Skeletal muscle tissue (tissue), 4 donors: ENCODE measurements around the gene EPB41L3. TPM values are rescaled to one million over a fixed set of nuclear protein-coding genes. Genes with fewer than 3 reads are reported as not detected.
"Not testable (repeated sequence)": the region's sequence is repeated elsewhere in the genome, so short reads cannot be mapped to it uniquely, and the experiment has no call there.

Experiments
- H3K27ac ChIP-seq: one replicate; pipeline ENCODE4 v1.7.0; 2013; ENCODE audit warnings: mild to moderate bottlenecking, low read depth, low read length, inconsistent platforms
- H3K27me3 ChIP-seq, 3 donors: one replicate each; pipeline ENCODE4 v1.7.0; 2013; ENCODE audit warnings: low read length in 3 of 3; ENCODE audit not compliant: control insufficient read depth in 3 of 3, insufficient read depth in 3 of 3
- H3K36me3 ChIP-seq, 3 donors: one replicate each; pipeline ENCODE4 v1.7.0; 2013; ENCODE audit warnings: low read length in 3 of 3; ENCODE audit not compliant: control insufficient read depth in 3 of 3, insufficient read depth in 3 of 3
- H3K4me1 ChIP-seq, 3 donors: one replicate each; pipeline ENCODE4 v1.7.0; 2013; ENCODE audit warnings: low read length in 3 of 3, mild to moderate bottlenecking in 3 of 3; ENCODE audit not compliant: control insufficient read depth in 3 of 3, insufficient read depth in 3 of 3
- H3K4me3 ChIP-seq, 3 donors: one replicate each; pipeline ENCODE4 v1.7.0; 2013; ENCODE audit warnings: low read length in 3 of 3
- H3K9ac ChIP-seq, 3 donors: one replicate each; pipeline ENCODE4 v1.7.0; 2013; ENCODE audit warnings: low read length in 3 of 3, mild to moderate bottlenecking in 3 of 3, moderate library complexity in 2 of 3, low read depth in 1 of 3
- H3K9me3 ChIP-seq, 3 donors: one replicate each; pipeline ENCODE4 v1.7.0; 2013; ENCODE audit warnings: low read length in 3 of 3; ENCODE audit not compliant: control insufficient read depth in 3 of 3
- total RNA-seq: library from RNA; depleted of rRNA; stranded (reverse); fragments of >200 nt; gene quantifications from one replicate; pipeline ENCODE4 v1.2.3, GENCODE V29; 2014
- donor health status: Osteomylitis.

EPB41L3 gene
- 79.9 TPM for total RNA-seq

GRCh38 chr18:5543773-5544389 lies at the start of gene EPB41L3:
EPB41L3 (minus strand) TSS chr18:5543997; CDS start chr18:5489183, 54,814 bp downstream.
- Histone ChIP-seq H3K27me3 (peaks cover 3 to 10% (median 7%) of the 10 kb centered on the region in 3 donors), H3K9ac (peak within 1 kb of the TSS; percentile 57 to 71 (median 64)), H3K27ac (peak within 1 kb of the TSS; percentile 37), H3K36me3 (no peaks in the 10 kb centered on the region), H3K4me1 (no peaks in the 10 kb centered on the region), H3K9me3 (no peaks in the 10 kb centered on the region), H3K4me3 (peak within 1 kb of the TSS; percentile 65 to 70 (median 65))

GRCh38 chr18:5588529-5588928 lies 44.7 kb upstream of the EPB41L3 start:
- Histone ChIP-seq H3K27me3 (no peaks in the 10 kb centered on the region), H3K4me3 (no peak overlapping the region), H3K36me3 (no peaks in the 10 kb centered on the region), H3K9ac (no peak overlapping the region), H3K4me1 (no peaks in the 10 kb centered on the region), H3K27ac (no peak overlapping the region), H3K9me3 (no peaks in the 10 kb centered on the region)

GRCh38 chr18:5585653-5586052 lies 41.9 kb upstream of the EPB41L3 start:
- no peak overlapping the region for H3K4me3 ChIP-seq
- no peaks in the 10 kb centered on the region for H3K4me1 ChIP-seq
- no peak overlapping the region for H3K27ac ChIP-seq
- no peak overlapping the region for H3K9ac ChIP-seq
- no peaks in the 10 kb centered on the region for H3K9me3 ChIP-seq
- no peaks in the 10 kb centered on the region for H3K27me3 ChIP-seq
- no peaks in the 10 kb centered on the region for H3K36me3 ChIP-seq

- Histone ChIP-seq H3K4me1 (no peaks in the 10 kb centered on the region), H3K9ac (no peak overlapping the region), H3K4me3 (no peak overlapping the region), H3K27me3 (no peaks in the 10 kb centered on the region), H3K9me3 (no peaks in the 10 kb centered on the region), H3K36me3 (no peaks in the 10 kb centered on the region), H3K27ac (no peak overlapping the region)
Measured at GRCh38 chr18:5584746-5585417, 41.1 kb upstream of the EPB41L3 start.

- H3K9ac ChIP-seq: no peak overlapping the region
- H3K4me3 ChIP-seq: no peak overlapping the region
- no peaks in the 10 kb centered on the region for H3K36me3 ChIP-seq
- H3K9me3 ChIP-seq: no peaks in the 10 kb centered on the region
- H3K27me3 ChIP-seq: no peaks in the 10 kb centered on the region
- no peaks in the 10 kb centered on the region for H3K4me1 ChIP-seq
- peak overlapping the region; percentile 61 for H3K27ac ChIP-seq
Measured at GRCh38 chr18:5582849-5583681, 39.3 kb upstream of the EPB41L3 start.

GRCh38 chr18:5582076-5582475 lies 38.3 kb upstream of the EPB41L3 start:
- no peaks in the 10 kb centered on the region for H3K4me1 ChIP-seq
- H3K27ac ChIP-seq: no peak overlapping the region
- H3K4me3 ChIP-seq: no peak overlapping the region
- no peak overlapping the region for H3K9ac ChIP-seq
- no peaks in the 10 kb centered on the region for H3K36me3 ChIP-seq
- H3K9me3 ChIP-seq: no peaks in the 10 kb centered on the region
- no peaks in the 10 kb centered on the region for H3K27me3 ChIP-seq

- H3K9ac ChIP-seq: no peak overlapping the region
- H3K4me3 ChIP-seq: no peak overlapping the region
- no peaks in the 10 kb centered on the region for H3K36me3 ChIP-seq
- no peak overlapping the region for H3K27ac ChIP-seq
- H3K4me1 ChIP-seq: no peaks in the 10 kb centered on the region
- H3K27me3 ChIP-seq: no peaks in the 10 kb centered on the region
- H3K9me3 ChIP-seq: no peaks in the 10 kb centered on the region
Measured at GRCh38 chr18:5574843-5575242, 31.0 kb upstream of the EPB41L3 start.

GRCh38 chr18:5571666-5572065 lies 27.9 kb upstream of the EPB41L3 start:
- Histone ChIP-seq H3K4me3 (no peak overlapping the region), H3K9me3 (no peaks in the 10 kb centered on the region), H3K36me3 (no peaks in the 10 kb centered on the region), H3K9ac (no peak overlapping the region), H3K27me3 (no peaks in the 10 kb centered on the region), H3K4me1 (no peaks in the 10 kb centered on the region), H3K27ac (no peak overlapping the region)

GRCh38 chr18:5570613-5571012 lies 26.8 kb upstream of the EPB41L3 start:
- H3K9ac ChIP-seq, H3K27ac ChIP-seq, H3K9me3 ChIP-seq, H3K4me1 ChIP-seq, H3K4me3 ChIP-seq, H3K36me3 ChIP-seq, H3K27me3 ChIP-seq: not testable (repeated sequence)

- Histone ChIP-seq H3K4me1 (no peaks in the 10 kb centered on the region), H3K27ac (no peak overlapping the region), H3K27me3 (no peaks in the 10 kb centered on the region), H3K36me3 (no peaks in the 10 kb centered on the region), H3K4me3 (no peak overlapping the region), H3K9me3 (no peaks in the 10 kb centered on the region), H3K9ac (peak overlapping the region in 1 of 3 donors; percentile 30)
Measured at GRCh38 chr18:5568416-5568815, 24.6 kb upstream of the EPB41L3 start.
